HepG2 (cell line): Measurements from ENCODE around the gene CTNNA3. TPM values are rescaled to one million over a fixed set of nuclear protein-coding genes. Genes with fewer than 3 reads are reported as not detected.

ENCODE experiments used
- ATAC-seq: fragments of 200-7000 bp; cut with Tn5 transposase; 3 replicates; pipeline ENCODE4 v1.9.1; 2020; ENCODE audit warnings: mild to moderate bottlenecking, moderate library complexity
- BruUV-seq: library from RNA; stranded (reverse); fragments of 400-500 nt; replicated peaks from 2 replicates; lab custom pipeline; 2021; lab: Mats Ljungman, UMichigan
- CTCF ChIA-PET: fragments of 300-600 bp; formaldehyde crosslinking; extraction: SDS; loops from one replicate; lab custom pipeline; 2021; ENCODE audit warnings: low total read pairs, inconsistent platforms, low intra/inter-chr PET ratio; lab: Yijun Ruan, JAX
- POLR2A ChIA-PET: fragments of 350-600 bp; sonication (Branson Sonifier 250); formaldehyde crosslinking; loops from one replicate; lab custom pipeline; 2020; ENCODE audit warnings: antibody characterized with exemption, inconsistent platforms; lab: Yijun Ruan, JAX
- DNase-seq: peaks from one replicate; pipeline ENCODE4 v3.0.0-alpha.2; 2015; ENCODE audit warnings: low spot score
- FAIRE-seq: peaks from 3 replicates; lab custom pipeline; 2011; peaks lifted over from hg19 to GRCh38; lab: Jason Lieb, UNC
- H2AFZ ChIP-seq: one replicate; pipeline ENCODE4 v1.6.1; 2011; ENCODE audit warnings: low read length, inconsistent platforms
- H3K27ac ChIP-seq: fragments of 300-600 bp; 3 replicates; pipeline ENCODE4 v1.8.0; 2011; ENCODE audit warnings: mixed run types, mild to moderate bottlenecking, mixed read lengths, low read length, inconsistent platforms; ENCODE audit not compliant: insufficient read depth; ENCODE audit errors: extremely low read length
- H3K27me3 ChIP-seq, 2 experiments: fragments of 200-600 bp in 1 of 2; 2 replicates in 1 of 2; 3 replicates in 1 of 2; pipeline versions ENCODE4 v1.6.0 to v1.8.0; 2011; ENCODE audit warnings: low read length in 2 of 2, mild to moderate bottlenecking in 2 of 2, moderate library complexity in 2 of 2, inconsistent platforms in 1 of 2; ENCODE audit not compliant: insufficient read depth in 2 of 2, control insufficient read depth in 1 of 2
- H3K36me3 ChIP-seq, 2 experiments: fragments of 200-600 bp in 1 of 2; replicated peaks in 1 of 2; 2 replicates in 1 of 2; 3 replicates in 1 of 2; pipeline versions ENCODE4 v1.5.1 to v1.8.0; 2011; ENCODE audit warnings: low read length in 2 of 2, inconsistent platforms in 1 of 2; ENCODE audit not compliant: insufficient read depth in 2 of 2, control insufficient read depth in 1 of 2
- H3K4me1 ChIP-seq: 2 replicates; pipeline ENCODE4 v1.5.1; 2012; ENCODE audit warnings: low read length, inconsistent platforms; ENCODE audit not compliant: insufficient read depth
- H3K4me2 ChIP-seq: 2 replicates; pipeline ENCODE4 v1.6.0; 2011; ENCODE audit warnings: low read depth, low read length, inconsistent platforms
- H3K4me3 ChIP-seq, 3 experiments: fragments of 200-600 bp in 1 of 3; sonication (generic), shearing (Covaris generic) in 1 of 3; replicated peaks in 1 of 3; 2 replicates each; pipeline ENCODE4 v1.5.1; 2011 to 2016; ENCODE audit warnings: low read length in 3 of 3, inconsistent platforms in 2 of 3, low read depth in 2 of 3, mild to moderate bottlenecking in 2 of 3, control low read depth in 1 of 3, mixed read lengths in 1 of 3; ENCODE audit not compliant: insufficient read depth in 1 of 3
- H3K79me2 ChIP-seq: one replicate; pipeline ENCODE4 v1.6.1; 2011; ENCODE audit warnings: low read length, inconsistent platforms; ENCODE audit not compliant: insufficient read depth
- H3K9ac ChIP-seq: 2 replicates; pipeline ENCODE4 v1.6.0; 2011; ENCODE audit warnings: mild to moderate bottlenecking, low read depth, low read length, inconsistent platforms; ENCODE audit not compliant: insufficient read depth
- H3K9me3 ChIP-seq: 2 replicates; pipeline ENCODE4 v1.5.1; 2012; ENCODE audit warnings: mild to moderate bottlenecking, low read length
- H4K20me1 ChIP-seq: 2 replicates; pipeline ENCODE4 v1.6.0; 2011; ENCODE audit warnings: inconsistent platforms, mild to moderate bottlenecking, low read length, moderate library complexity; ENCODE audit not compliant: insufficient read depth
- ATRX ChIP-seq: sonication (generic); formaldehyde crosslinking; IDR thresholded peaks from 2 replicates; pipeline ENCODE4 v1.4.0; 2020; ENCODE audit warnings: missing genetic modification reagents, borderline replicate concordance
- GFI1 ChIP-seq: sonication (generic); formaldehyde crosslinking; IDR thresholded peaks from 2 replicates; pipeline ENCODE4 v1.5.0; 2020; ENCODE audit warnings: missing genetic modification reagents, mild to moderate bottlenecking, borderline replicate concordance
- PHF21A ChIP-seq: sonication (generic); formaldehyde crosslinking; IDR thresholded peaks from 2 replicates; pipeline ENCODE4 v1.5.0; 2020; ENCODE audit warnings: mild to moderate bottlenecking, missing genetic modification reagents
- RARA ChIP-seq: IDR thresholded peaks from 2 replicates; pipeline ENCODE4 v1.6.1; 2016; ENCODE audit warnings: missing genetic modification reagents, missing compliant biosample characterization
- SRSF9 ChIP-seq: fragments of 200-400 bp; formaldehyde crosslinking; IDR thresholded peaks from 2 replicates; pipeline ENCODE4 v1.6.1; 2018; ENCODE audit warnings: borderline replicate concordance, mild to moderate bottlenecking, low read depth, low read length; ENCODE audit not compliant: insufficient read depth, poor library complexity, severe bottlenecking
- ZFYVE20 ChIP-seq: sonication (generic); formaldehyde crosslinking; IDR thresholded peaks from 2 replicates; pipeline ENCODE4 v1.8.0; 2023; ENCODE audit warnings: low read depth, mild to moderate bottlenecking, moderate library complexity, missing genetic modification reagents, borderline replicate concordance
- ZNF343 ChIP-seq: sonication (generic); formaldehyde crosslinking; IDR thresholded peaks from 2 replicates; pipeline ENCODE4 v1.4.0; 2020; ENCODE audit warnings: mild to moderate bottlenecking, missing genetic modification reagents
- ZNF788 ChIP-seq: sonication (generic); formaldehyde crosslinking; IDR thresholded peaks from 2 replicates; pipeline ENCODE4 v1.5.0; 2020; ENCODE audit warnings: mild to moderate bottlenecking, missing genetic modification reagents, borderline replicate concordance
- WGBS: methylation state at CpG from one replicate; pipeline ENCODE4 v1.1.6; 2017; ENCODE audit warnings: low lambda C conversion rate; 5-methylcytosine and 5-hydroxymethylcytosine counted together
- in situ Hi-C: cut with HindIII; loops from 2 replicates; pipeline ENCODE4 v1.10.0; 2017; ENCODE audit warnings: low pct_unique_long_range_greater_than_20kb; ENCODE audit not compliant: extremely low pct_ligation_motif_present
- intact Hi-C: fragments of 100-400 bp; cut with micrococcal nuclease; formaldehyde crosslinking; loops from one replicate; pipeline ENCODE4 v1.10.0; 2022; ENCODE audit not compliant: unreplicated experiment
- polyA plus RNA-seq, 8 experiments: library from polyadenylated mRNA; depleted of rRNA in 3 of 8; stranded (reverse) in 7 of 8; unstranded in 1 of 8; fragments of >200 nt; fragmentation: Illumina TruSeq in 4 of 8; extraction: Trizol in 4 of 8; gene quantifications; 2 replicates each; pipeline versions ENCODE4 v1.2.1 to v1.2.3, GENCODE V29; 2011 to 2016; ENCODE audit warnings: low read depth in 4 of 8, missing spikeins in 1 of 8, mixed read lengths in 1 of 8; ENCODE audit not compliant: insufficient read depth in 1 of 8
- total RNA-seq, 5 experiments: library from RNA; depleted of rRNA; stranded (reverse); fragments of >200 nt; fragmentation: Illumina TruSeq; extraction: Trizol; gene quantifications; 2 replicates each; pipeline ENCODE4 v1.2.3, GENCODE V29; 2016; ENCODE audit warnings: low read depth in 1 of 5
- TF ChIP-seq, protein P1 (sequence below): sonication (generic); formaldehyde crosslinking; IDR thresholded peaks from 2 replicates; pipeline ENCODE4 v1.8.1; 2023; ENCODE audit warnings: missing genetic modification reagents, mild to moderate bottlenecking, borderline replicate concordance
- TF ChIP-seq, protein P2 (sequence below): IDR thresholded peaks from 2 replicates; pipeline ENCODE4 v1.6.1; 2016; ENCODE audit warnings: low read depth, control low read depth
- TF ChIP-seq, protein P3 (sequence below): sonication (generic); formaldehyde crosslinking; IDR thresholded peaks from 2 replicates; pipeline ENCODE4 v1.5.0; 2020; ENCODE audit warnings: mild to moderate bottlenecking, missing genetic modification reagents, borderline replicate concordance
- TF ChIP-seq, protein P4 (sequence below): sonication (generic); formaldehyde crosslinking; IDR thresholded peaks from 2 replicates; pipeline ENCODE4 v1.4.0; 2020; ENCODE audit warnings: missing genetic modification reagents, borderline replicate concordance

Gene CTNNA3
- total and polyA plus RNA-seq, 2 of the 13 experiments (the other 11 are each of a cell fraction or from before 2014, with no cell fraction given), result not detected

DNA sequence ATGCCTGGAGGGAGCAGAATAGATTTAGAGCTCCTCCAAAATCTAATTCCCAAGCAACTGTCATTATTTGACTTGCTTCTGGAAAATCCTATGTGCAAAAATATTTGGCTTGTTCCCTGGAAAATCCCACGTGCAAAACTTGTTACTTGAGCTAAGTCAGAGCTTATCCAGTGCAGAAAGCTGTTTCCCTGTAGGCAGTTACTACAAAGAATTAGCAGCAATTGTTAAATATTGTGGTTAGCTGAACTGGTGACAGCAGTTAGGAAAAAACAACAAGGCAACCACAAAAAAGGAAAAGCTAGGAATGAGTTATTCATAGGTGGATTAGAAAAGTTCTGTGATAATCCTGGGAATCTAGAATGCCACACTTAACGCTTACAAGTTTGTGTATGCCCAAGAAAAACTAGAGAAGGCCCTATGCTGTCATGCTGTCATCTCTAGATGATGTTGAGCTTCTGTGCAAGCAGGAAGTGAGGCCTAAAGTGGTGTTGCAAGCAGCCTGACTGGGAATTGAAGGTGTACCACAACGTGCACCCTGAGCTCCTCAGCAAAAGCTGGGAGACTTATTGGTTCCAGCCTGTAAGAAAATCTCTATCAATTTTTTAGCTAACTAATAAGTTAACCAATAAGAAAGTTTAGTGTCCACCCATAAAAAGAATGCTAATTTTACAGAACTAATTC is 1508.8 kb downstream of the CTNNA3 start:
- BruUV-seq, result no TSS peak
- ChIA-PET CTCF (no interaction called here), POLR2A (no interaction called here)
- Histone ChIP-seq H3K27ac (no peak overlapping the region), H3K27me3 (no peaks in the 10 kb centered on the region), H3K4me1 (no peaks in the 10 kb centered on the region), H3K36me3 (no peaks in the 10 kb centered on the region), H3K4me2 (no peak overlapping the region), H3K9ac (no peak overlapping the region), H2AFZ (no peak overlapping the region), H3K9me3 (no peaks in the 10 kb centered on the region), H4K20me1 (no peaks in the 10 kb centered on the region), H3K4me3 (no peak overlapping the region), H3K79me2 (no peaks in the 10 kb centered on the region)
- in situ Hi-C loops (loop anchor here (25.0 kb wide), 1 partner anchor 1450 kb away; no protein-coding TSS in a partner anchor), intact Hi-C loops (no loop called here)
- ATAC-seq (no peak), DNase-seq (no peak), FAIRE-seq (no peak)
- 0% methylated on average over 3 of the region's 3 CpGs for WGBS
- no peak for TF ChIP-seq SRSF9
- TF ChIP-seq, protein P1, sequence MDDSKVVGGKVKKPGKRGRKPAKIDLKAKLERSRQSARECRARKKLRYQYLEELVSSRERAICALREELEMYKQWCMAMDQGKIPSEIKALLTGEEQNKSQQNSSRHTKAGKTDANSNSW (CRISPR knock-in tag), result no peak
- TF ChIP-seq, protein P2, sequence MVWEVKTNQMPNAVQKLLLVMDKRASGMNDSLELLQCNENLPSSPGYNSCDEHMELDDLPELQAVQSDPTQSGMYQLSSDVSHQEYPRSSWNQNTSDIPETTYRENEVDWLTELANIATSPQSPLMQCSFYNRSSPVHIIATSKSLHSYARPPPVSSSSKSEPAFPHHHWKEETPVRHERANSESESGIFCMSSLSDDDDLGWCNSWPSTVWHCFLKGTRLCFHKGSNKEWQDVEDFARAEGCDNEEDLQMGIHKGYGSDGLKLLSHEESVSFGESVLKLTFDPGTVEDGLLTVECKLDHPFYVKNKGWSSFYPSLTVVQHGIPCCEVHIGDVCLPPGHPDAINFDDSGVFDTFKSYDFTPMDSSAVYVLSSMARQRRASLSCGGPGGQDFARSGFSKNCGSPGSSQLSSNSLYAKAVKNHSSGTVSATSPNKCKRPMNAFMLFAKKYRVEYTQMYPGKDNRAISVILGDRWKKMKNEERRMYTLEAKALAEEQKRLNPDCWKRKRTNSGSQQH (CRISPR knock-in tag), result no peak
- TF ChIP-seq ZNF343 (CRISPR knock-in tag), result no peak
- TF ChIP-seq, protein P3, sequence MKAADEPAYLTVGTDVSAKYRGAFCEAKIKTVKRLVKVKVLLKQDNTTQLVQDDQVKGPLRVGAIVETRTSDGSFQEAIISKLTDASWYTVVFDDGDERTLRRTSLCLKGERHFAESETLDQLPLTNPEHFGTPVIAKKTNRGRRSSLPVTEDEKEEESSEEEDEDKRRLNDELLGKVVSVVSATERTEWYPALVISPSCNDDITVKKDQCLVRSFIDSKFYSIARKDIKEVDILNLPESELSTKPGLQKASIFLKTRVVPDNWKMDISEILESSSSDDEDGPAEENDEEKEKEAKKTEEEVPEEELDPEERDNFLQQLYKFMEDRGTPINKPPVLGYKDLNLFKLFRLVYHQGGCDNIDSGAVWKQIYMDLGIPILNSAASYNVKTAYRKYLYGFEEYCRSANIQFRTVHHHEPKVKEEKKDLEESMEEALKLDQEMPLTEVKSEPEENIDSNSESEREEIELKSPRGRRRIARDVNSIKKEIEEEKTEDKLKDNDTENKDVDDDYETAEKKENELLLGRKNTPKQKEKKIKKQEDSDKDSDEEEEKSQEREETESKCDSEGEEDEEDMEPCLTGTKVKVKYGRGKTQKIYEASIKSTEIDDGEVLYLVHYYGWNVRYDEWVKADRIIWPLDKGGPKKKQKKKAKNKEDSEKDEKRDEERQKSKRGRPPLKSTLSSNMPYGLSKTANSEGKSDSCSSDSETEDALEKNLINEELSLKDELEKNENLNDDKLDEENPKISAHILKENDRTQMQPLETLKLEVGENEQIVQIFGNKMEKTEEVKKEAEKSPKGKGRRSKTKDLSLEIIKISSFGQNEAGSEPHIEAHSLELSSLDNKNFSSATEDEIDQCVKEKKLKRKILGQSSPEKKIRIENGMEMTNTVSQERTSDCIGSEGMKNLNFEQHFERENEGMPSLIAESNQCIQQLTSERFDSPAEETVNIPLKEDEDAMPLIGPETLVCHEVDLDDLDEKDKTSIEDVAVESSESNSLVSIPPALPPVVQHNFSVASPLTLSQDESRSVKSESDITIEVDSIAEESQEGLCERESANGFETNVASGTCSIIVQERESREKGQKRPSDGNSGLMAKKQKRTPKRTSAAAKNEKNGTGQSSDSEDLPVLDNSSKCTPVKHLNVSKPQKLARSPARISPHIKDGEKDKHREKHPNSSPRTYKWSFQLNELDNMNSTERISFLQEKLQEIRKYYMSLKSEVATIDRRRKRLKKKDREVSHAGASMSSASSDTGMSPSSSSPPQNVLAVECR (CRISPR knock-in tag), result no peak
- TF ChIP-seq, protein P4, sequence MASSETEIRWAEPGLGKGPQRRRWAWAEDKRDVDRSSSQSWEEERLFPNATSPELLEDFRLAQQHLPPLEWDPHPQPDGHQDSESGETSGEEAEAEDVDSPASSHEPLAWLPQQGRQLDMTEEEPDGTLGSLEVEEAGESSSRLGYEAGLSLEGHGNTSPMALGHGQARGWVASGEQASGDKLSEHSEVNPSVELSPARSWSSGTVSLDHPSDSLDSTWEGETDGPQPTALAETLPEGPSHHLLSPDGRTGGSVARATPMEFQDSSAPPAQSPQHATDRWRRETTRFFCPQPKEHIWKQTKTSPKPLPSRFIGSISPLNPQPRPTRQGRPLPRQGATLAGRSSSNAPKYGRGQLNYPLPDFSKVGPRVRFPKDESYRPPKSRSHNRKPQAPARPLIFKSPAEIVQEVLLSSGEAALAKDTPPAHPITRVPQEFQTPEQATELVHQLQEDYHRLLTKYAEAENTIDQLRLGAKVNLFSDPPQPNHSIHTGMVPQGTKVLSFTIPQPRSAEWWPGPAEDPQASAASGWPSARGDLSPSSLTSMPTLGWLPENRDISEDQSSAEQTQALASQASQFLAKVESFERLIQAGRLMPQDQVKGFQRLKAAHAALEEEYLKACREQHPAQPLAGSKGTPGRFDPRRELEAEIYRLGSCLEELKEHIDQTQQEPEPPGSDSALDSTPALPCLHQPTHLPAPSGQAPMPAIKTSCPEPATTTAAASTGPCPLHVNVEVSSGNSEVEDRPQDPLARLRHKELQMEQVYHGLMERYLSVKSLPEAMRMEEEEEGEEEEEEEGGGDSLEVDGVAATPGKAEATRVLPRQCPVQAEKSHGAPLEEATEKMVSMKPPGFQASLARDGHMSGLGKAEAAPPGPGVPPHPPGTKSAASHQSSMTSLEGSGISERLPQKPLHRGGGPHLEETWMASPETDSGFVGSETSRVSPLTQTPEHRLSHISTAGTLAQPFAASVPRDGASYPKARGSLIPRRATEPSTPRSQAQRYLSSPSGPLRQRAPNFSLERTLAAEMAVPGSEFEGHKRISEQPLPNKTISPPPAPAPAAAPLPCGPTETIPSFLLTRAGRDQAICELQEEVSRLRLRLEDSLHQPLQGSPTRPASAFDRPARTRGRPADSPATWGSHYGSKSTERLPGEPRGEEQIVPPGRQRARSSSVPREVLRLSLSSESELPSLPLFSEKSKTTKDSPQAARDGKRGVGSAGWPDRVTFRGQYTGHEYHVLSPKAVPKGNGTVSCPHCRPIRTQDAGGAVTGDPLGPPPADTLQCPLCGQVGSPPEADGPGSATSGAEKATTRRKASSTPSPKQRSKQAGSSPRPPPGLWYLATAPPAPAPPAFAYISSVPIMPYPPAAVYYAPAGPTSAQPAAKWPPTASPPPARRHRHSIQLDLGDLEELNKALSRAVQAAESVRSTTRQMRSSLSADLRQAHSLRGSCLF (CRISPR knock-in tag), result no peak
- no peak for TF ChIP-seq RARA (CRISPR knock-in tag)
- no peak for TF ChIP-seq PHF21A (CRISPR knock-in tag)
- no peak for TF ChIP-seq ZFYVE20 (CRISPR knock-in tag)
- TF ChIP-seq ZNF788 (CRISPR knock-in tag), result no peak
- TF ChIP-seq ATRX (CRISPR knock-in tag), result no peak
- no peak for TF ChIP-seq GFI1
